C4-2B (cell line): ENCODE results near the gene EGLN1.

Experiments used
- ZFX ChIP-seq: fragments of 450-650 bp; IDR thresholded peaks from 2 replicates; pipeline ENCODE4 v1.6.1; 2017
- TF ChIP-seq, protein P1 (sequence below): fragments of 450-650 bp; conservative IDR thresholded peaks from 2 replicates; pipeline ENCODE4 v1.5.1; 2017; ENCODE audit warnings: mild to moderate bottlenecking

DNA sequence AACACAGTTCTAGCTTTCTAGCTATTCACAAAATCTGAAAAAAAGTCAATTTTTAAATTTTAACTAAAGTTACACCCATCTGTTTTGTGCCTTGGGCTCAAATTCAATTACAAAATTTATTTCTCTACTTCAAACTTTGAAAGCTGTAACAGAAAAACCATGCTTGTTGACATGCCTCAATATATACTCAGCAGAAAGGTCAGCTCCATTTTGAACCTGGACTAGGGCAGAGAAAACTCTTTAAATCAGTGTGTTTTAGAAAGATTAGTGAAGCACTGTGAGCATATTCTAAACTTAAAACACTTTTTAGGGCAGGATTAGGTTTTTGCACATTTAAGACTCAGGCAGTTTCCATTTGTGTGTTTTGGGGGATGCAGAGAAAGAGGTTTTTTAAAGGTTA lies 49.6 kb downstream of the EGLN1 start:
- TF ChIP-seq, protein P1, sequence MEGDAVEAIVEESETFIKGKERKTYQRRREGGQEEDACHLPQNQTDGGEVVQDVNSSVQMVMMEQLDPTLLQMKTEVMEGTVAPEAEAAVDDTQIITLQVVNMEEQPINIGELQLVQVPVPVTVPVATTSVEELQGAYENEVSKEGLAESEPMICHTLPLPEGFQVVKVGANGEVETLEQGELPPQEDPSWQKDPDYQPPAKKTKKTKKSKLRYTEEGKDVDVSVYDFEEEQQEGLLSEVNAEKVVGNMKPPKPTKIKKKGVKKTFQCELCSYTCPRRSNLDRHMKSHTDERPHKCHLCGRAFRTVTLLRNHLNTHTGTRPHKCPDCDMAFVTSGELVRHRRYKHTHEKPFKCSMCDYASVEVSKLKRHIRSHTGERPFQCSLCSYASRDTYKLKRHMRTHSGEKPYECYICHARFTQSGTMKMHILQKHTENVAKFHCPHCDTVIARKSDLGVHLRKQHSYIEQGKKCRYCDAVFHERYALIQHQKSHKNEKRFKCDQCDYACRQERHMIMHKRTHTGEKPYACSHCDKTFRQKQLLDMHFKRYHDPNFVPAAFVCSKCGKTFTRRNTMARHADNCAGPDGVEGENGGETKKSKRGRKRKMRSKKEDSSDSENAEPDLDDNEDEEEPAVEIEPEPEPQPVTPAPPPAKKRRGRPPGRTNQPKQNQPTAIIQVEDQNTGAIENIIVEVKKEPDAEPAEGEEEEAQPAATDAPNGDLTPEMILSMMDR: no peak
- TF ChIP-seq ZFX: no peak
